HL-60 (cell line): ENCODE measurements around the gene RASAL3.

ENCODE experiments used
- DNase-seq, 2 experiments: peaks; one replicate each; pipeline ENCODE4 v3.0.0-alpha.2; 2010 to 2020; ENCODE audit warnings: low read depth in 1 of 2, low spot score in 1 of 2
- H3K27ac ChIP-seq: fragments of 250-450 bp; sonication (Bioruptor Pico); replicated peaks from 2 replicates; pipeline ENCODE4 v1.5.1; 2020; ENCODE audit warnings: mild to moderate bottlenecking, moderate library complexity
- H3K27me3 ChIP-seq: fragments of 250-450 bp; sonication (Bioruptor Pico); 2 replicates; pipeline ENCODE4 v1.5.1; 2021; ENCODE audit warnings: mild to moderate bottlenecking, moderate library complexity; ENCODE audit not compliant: insufficient read depth, poor library complexity, severe bottlenecking
- H3K4me3 ChIP-seq: replicated peaks from 2 replicates; pipeline ENCODE4 v1.5.1; 2011; ENCODE audit warnings: mild to moderate bottlenecking, control low read depth, low read length; ENCODE audit not compliant: insufficient read depth
- GABPA ChIP-seq: IDR thresholded peaks from 2 replicates; pipeline ENCODE4 v1.6.1; 2012; ENCODE audit warnings: low read depth
- POLR2AphosphoS5 ChIP-seq: IDR thresholded peaks from 2 replicates; pipeline ENCODE4 v1.6.1; 2012; ENCODE audit warnings: low read depth
- SPI1 ChIP-seq: IDR thresholded peaks from 2 replicates; pipeline ENCODE4 v1.6.1; 2012; ENCODE audit warnings: low read depth, mild to moderate bottlenecking, borderline replicate concordance
- TF ChIP-seq, protein P1 (sequence below): IDR thresholded peaks from 2 replicates; pipeline ENCODE4 v1.6.1; 2012; ENCODE audit warnings: low read depth; ENCODE audit not compliant: insufficient replicate concordance
- TF ChIP-seq, protein P2 (sequence below): IDR thresholded peaks from one replicate; pipeline ENCODE4 v1.5.1; 2011; ENCODE audit warnings: low read length, control low read depth, inconsistent platforms; ENCODE audit not compliant: insufficient read depth

Gene RASAL3

DNA sequence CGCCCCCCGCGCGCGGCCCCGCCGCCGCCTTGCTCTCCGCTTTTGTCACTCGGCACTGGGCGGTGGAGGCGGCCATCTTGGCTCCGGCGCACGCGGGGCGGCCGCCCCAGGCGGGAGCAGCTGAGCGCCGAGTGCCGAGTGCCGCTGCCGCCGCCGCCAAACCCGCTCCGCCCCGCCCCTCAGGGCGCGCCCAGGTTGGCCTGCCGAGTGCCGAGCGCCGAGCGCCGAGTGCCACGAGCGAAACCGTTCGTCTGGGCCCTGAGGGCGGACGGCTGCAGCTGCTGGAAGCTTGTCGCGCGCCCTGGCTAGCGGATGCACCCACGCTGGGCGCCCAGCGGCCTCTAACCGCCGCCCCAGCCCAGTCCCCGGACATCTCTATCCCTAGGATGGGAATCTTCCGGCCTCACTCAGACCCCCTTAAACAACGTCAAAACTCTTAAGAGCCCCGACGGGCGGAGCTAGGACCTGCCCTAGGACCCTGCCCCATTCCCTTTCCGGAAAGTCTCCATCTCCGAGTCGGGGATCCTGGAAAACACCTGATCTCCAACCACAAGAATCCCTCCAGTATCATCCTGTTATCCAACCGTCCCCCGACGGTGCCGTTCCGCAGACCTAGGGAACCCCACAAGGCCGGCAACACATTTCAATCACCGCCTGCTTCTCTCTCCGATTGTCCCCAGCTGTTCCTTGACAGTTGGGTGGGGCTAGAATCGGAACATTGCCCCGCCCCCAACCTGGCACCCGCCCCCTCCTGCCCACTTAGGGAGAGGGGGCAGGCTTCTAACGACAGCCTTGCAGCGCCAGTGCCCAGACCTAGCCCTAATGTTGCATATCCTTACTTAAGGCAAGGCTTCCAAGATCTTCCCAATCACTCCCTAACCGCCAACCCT, 31.5 kb downstream of the RASAL3 start:
- H3K27ac ChIP-seq, result peak overlapping the region; percentile 70

DNA sequence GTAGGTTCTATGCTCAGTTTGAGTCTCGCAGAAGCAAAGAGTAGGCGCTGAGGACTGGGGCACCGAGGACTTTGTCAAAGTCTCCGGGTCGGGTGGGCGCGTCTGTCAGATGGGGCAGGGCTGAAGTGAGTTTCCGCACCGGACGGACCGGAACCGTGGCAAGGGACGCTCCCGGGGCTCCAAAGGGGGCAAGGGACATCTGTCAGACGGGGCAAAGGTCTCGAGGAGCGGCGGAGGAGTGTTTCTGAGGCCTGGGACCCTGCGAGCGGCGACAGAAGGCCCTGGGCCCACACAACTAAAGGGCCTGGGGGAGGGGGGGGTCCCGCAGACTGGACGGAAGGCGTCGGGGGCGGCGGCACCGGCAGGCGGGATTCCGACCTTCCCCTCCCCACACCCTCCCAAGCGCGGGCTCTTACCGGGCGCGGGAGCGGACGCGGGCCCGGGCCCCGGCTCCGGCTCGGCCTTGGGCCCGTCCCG, 32.3 kb downstream of the RASAL3 start:
- H3K4me3 ChIP-seq, result peak overlapping the region; percentile 92
- no peaks in the 10 kb centered on the region for H3K27me3 ChIP-seq
- H3K27ac ChIP-seq, result peak overlapping the region; percentile 88
- DNase-seq, result no peak
- TF ChIP-seq SPI1 (no peak), POLR2AphosphoS5 (no peak), GABPA (no peak)
- TF ChIP-seq, protein P1, sequence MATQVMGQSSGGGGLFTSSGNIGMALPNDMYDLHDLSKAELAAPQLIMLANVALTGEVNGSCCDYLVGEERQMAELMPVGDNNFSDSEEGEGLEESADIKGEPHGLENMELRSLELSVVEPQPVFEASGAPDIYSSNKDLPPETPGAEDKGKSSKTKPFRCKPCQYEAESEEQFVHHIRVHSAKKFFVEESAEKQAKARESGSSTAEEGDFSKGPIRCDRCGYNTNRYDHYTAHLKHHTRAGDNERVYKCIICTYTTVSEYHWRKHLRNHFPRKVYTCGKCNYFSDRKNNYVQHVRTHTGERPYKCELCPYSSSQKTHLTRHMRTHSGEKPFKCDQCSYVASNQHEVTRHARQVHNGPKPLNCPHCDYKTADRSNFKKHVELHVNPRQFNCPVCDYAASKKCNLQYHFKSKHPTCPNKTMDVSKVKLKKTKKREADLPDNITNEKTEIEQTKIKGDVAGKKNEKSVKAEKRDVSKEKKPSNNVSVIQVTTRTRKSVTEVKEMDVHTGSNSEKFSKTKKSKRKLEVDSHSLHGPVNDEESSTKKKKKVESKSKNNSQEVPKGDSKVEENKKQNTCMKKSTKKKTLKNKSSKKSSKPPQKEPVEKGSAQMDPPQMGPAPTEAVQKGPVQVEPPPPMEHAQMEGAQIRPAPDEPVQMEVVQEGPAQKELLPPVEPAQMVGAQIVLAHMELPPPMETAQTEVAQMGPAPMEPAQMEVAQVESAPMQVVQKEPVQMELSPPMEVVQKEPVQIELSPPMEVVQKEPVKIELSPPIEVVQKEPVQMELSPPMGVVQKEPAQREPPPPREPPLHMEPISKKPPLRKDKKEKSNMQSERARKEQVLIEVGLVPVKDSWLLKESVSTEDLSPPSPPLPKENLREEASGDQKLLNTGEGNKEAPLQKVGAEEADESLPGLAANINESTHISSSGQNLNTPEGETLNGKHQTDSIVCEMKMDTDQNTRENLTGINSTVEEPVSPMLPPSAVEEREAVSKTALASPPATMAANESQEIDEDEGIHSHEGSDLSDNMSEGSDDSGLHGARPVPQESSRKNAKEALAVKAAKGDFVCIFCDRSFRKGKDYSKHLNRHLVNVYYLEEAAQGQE, result no peak
- TF ChIP-seq, protein P2, sequence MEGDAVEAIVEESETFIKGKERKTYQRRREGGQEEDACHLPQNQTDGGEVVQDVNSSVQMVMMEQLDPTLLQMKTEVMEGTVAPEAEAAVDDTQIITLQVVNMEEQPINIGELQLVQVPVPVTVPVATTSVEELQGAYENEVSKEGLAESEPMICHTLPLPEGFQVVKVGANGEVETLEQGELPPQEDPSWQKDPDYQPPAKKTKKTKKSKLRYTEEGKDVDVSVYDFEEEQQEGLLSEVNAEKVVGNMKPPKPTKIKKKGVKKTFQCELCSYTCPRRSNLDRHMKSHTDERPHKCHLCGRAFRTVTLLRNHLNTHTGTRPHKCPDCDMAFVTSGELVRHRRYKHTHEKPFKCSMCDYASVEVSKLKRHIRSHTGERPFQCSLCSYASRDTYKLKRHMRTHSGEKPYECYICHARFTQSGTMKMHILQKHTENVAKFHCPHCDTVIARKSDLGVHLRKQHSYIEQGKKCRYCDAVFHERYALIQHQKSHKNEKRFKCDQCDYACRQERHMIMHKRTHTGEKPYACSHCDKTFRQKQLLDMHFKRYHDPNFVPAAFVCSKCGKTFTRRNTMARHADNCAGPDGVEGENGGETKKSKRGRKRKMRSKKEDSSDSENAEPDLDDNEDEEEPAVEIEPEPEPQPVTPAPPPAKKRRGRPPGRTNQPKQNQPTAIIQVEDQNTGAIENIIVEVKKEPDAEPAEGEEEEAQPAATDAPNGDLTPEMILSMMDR, result no peak

More for the DNA sequence above, 31.5 kb downstream of the RASAL3 start:
- no peaks in the 10 kb centered on the region for H3K27me3 ChIP-seq
- TF ChIP-seq GABPA, result no peak
- peak; percentile 64; the same call in 1 of the 2 replicates for TF ChIP-seq POLR2AphosphoS5
- DNase-seq, result peak; percentile 79 to 90
- H3K4me3 ChIP-seq, result peak overlapping the region; percentile 75

DNA sequence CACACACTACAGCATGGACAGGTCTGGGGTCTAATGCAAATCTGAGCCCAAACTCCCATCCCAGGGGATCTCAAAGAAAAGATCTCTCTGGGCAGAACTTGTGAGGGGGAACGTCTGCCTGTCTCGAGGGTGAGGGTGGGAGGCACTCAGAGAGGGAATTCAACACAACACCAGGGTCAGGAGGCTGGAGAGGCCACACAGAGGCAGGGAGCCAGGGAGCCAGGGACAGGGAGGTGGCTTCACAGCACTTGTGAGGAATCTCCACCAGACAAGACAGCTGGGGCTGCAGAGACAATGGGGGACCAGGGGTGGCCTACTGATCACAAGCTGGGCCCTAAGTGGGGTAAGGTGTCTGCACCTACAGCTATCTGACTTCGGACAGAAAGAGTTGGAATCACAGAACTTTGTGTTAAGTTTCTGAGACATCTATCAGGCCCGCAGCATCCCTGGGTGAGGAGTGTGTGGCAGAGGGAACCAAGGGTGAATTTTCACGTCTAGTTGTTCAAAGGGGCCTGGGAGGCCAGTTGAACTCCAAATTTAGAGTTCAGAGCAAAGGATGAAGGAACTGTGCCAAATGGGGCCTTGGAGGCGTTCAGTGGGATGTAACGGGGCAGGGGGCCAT, 32.8 kb downstream of the RASAL3 start:
- Histone ChIP-seq H3K27me3 (no peaks in the 10 kb centered on the region), H3K4me3 (peak overlapping the region; percentile 92), H3K27ac (peak overlapping the region; percentile 88)
- DNase-seq, result no peak
- TF ChIP-seq, protein P2, result no peak
- no peak for TF ChIP-seq POLR2AphosphoS5
- TF ChIP-seq, protein P1, result no peak

DNA sequence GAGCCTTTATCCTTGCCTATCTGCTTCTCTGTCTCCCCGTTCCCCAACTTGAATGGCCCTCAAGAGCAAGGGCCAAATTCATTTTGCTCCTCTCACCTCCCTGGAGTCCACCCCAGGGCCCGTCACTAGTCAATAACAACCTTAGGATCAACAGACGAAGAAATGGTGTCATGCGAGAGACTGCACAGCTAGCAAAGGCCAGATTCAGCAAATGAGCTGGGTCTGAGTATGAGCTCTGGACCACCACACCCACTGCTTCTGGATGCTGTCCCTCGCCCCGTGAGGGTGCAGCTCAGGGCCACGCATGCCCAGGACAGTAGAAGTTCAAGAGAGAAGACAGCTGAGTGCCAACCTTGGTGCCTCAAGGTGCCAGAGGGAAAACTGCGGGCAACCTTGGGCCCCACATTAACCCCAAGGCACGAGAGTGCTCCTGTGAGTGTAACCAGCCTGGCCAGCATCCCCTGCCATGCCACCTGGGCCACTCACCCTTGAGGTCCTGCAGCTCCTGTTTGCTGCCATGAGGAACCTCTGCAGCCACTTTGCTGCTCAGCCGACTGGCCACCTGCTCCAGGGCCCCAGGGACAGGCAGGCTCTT, 33.7 kb downstream of the RASAL3 start:
- no peak for DNase-seq
- no peak overlapping the region for H3K27ac ChIP-seq
- H3K4me3 ChIP-seq, result no peak overlapping the region
- no peaks in the 10 kb centered on the region for H3K27me3 ChIP-seq
- TF ChIP-seq SPI1 (no peak), GABPA (no peak), POLR2AphosphoS5 (no peak)
- TF ChIP-seq, protein P2, result no peak
- TF ChIP-seq, protein P1, result no peak
